Activated B cell treated with CpG ODN at 0.5 μM for 24 hours (primary cell): ENCODE results near the gene RAPGEF6. TPM values are rescaled to one million over a fixed set of nuclear protein-coding genes. Genes with fewer than 3 reads are reported as not detected.

Experiments used
- ATAC-seq: fragments of 200-7000 bp; cut with Tn5 transposase; one replicate; pipeline ENCODE4 v1.10.0; 2021; ENCODE audit warnings: low read depth, mild to moderate bottlenecking, moderate library complexity
- CTCF ChIA-PET: fragments of 350-600 bp; sonication (Branson Sonifier 250); formaldehyde crosslinking; loops from one replicate; lab custom pipeline; 2021; ENCODE audit warnings: antibody characterized with exemption; lab: Charles Lee
- POLR2A ChIA-PET: fragments of 350-600 bp; sonication (Branson Sonifier 250); formaldehyde crosslinking; loops from one replicate; lab custom pipeline; 2021; ENCODE audit warnings: antibody characterized with exemption; lab: Charles Lee
- DNase-seq: peaks from one replicate; pipeline ENCODE4 v3.0.0; 2022
- H3K27ac Mint-ChIP-seq: one replicate; pipeline ENCODE4 v1.8.0; 2020; ENCODE audit warnings: mixed read lengths
- H3K27me3 Mint-ChIP-seq: one replicate; pipeline ENCODE4 v1.8.0; 2021; ENCODE audit warnings: mixed read lengths
- H3K36me3 Mint-ChIP-seq: one replicate; pipeline ENCODE4 v1.8.0; 2021; ENCODE audit warnings: low read depth, mixed read lengths
- H3K4me1 Mint-ChIP-seq: one replicate; pipeline ENCODE4 v1.8.0; 2021; ENCODE audit warnings: mixed read lengths
- H3K4me3 Mint-ChIP-seq: one replicate; pipeline ENCODE4 v1.8.0; 2020; ENCODE audit warnings: mild to moderate bottlenecking, mixed read lengths
- H3K9me3 Mint-ChIP-seq: one replicate; pipeline ENCODE4 v1.8.0; 2020; ENCODE audit warnings: mixed read lengths
- CTCF ChIP-seq: fragments of 200-600 bp; IDR thresholded peaks from one replicate; pipeline ENCODE4 v1.8.0; 2022; ENCODE audit warnings: antibody characterized with exemption, mild to moderate bottlenecking
- intact Hi-C: fragments of 100-400 bp; cut with micrococcal nuclease; formaldehyde crosslinking; loops from one replicate; pipeline ENCODE4 v1.15.1; 2024
- total RNA-seq: library from RNA; stranded (reverse); gene quantifications from 2 replicates; pipeline ENCODE4 v1.2.3, GENCODE V29; 2022

Gene RAPGEF6
- 37.2 and 45.1 TPM in 2 replicates for total RNA-seq

GRCh38 chr5:131634996-131635683 is at the start of gene RAPGEF6:
Gene RAPGEF6 (minus strand): TSS chr5:131635229. CDS start chr5:131635030, 199 bp downstream.
- H3K4me3 Mint-ChIP-seq = peak within 1 kb of the TSS; percentile 90
- TF ChIP-seq CTCF = no peak
- peaks cover 42% of the 10 kb centered on the region for H3K4me1 Mint-ChIP-seq
- CTCF ChIA-PET = interaction anchor here (1.0 to 1.4 kb wide), 3 partner anchors 12 to 373 kb away, joined by 3 to 11 read pairs (median 3); no protein-coding TSS in a partner anchor
- H3K27ac Mint-ChIP-seq = peak within 1 kb of the TSS; percentile 99
- DNase-seq (peak; percentile 89), ATAC-seq (peak; percentile 87)
- POLR2A ChIA-PET = interaction anchor here (0.5 to 1.8 kb wide), 13 partner anchors 12 to 1329 kb away, joined by 3 to 46 read pairs (median 4); partner anchors contain the start of genes AFF4 and FNIP1
- intact Hi-C loops = loop anchor here (1.0 to 10.0 kb wide), 11 partner anchors 12 to 776 kb away; partner anchors contain the start of genes FNIP1, LYRM7 and SLC22A4
- peaks cover 15% of the 10 kb centered on the region for H3K36me3 Mint-ChIP-seq
- H3K27me3 Mint-ChIP-seq = no peaks in the 10 kb centered on the region
- H3K9me3 Mint-ChIP-seq = no peaks in the 10 kb centered on the region

GRCh38 chr5:131684595-131684994 is 49.6 kb upstream of the RAPGEF6 start:
- DNase-seq = no peak
- Mint-ChIP-seq H3K4me1 (peaks cover 19% of the 10 kb centered on the region), H3K9me3 (no peaks in the 10 kb centered on the region), H3K27me3 (no peaks in the 10 kb centered on the region), H3K36me3 (peaks cover 42% of the 10 kb centered on the region), H3K27ac (no peak overlapping the region), H3K4me3 (no peak overlapping the region)
- intact Hi-C loops = loop anchor here (5.0 kb wide), 2 partner anchors 37 to 97 kb away; no protein-coding TSS in a partner anchor
- no peak for ATAC-seq
- TF ChIP-seq CTCF = no peak
- CTCF ChIA-PET = interaction anchor here (2.3 kb wide), 1 partner anchor 95 kb away, joined by 6 read pairs; no protein-coding TSS in a partner anchor
- POLR2A ChIA-PET = no interaction called here

GRCh38 chr5:131684051-131684450 is 49.0 kb upstream of the RAPGEF6 start:
- Mint-ChIP-seq H3K36me3 (peaks cover 41% of the 10 kb centered on the region), H3K27me3 (no peaks in the 10 kb centered on the region), H3K4me1 (peaks cover 19% of the 10 kb centered on the region), H3K27ac (peak overlapping the region; percentile 89), H3K4me3 (no peak overlapping the region), H3K9me3 (no peaks in the 10 kb centered on the region)
- no peak for ATAC-seq
- ChIA-PET CTCF (interaction anchor here (1.0 kb wide), 1 partner anchor 94 kb away, joined by 4 read pairs; no protein-coding TSS in a partner anchor), POLR2A (interaction anchor here (0.7 kb wide), 1 partner anchor 324 kb away, joined by 5 read pairs; no protein-coding TSS in a partner anchor)
- no peak for DNase-seq
- TF ChIP-seq CTCF = no peak
- intact Hi-C loops = loop anchor here (5.0 kb wide), 2 partner anchors 37 to 97 kb away; no protein-coding TSS in a partner anchor

GRCh38 chr5:131682826-131683225 is 47.8 kb upstream of the RAPGEF6 start:
- peak overlapping the region; percentile 89 for H3K27ac Mint-ChIP-seq

More at GRCh38 chr5:131682826-131683225, 47.8 kb upstream of the RAPGEF6 start:
- POLR2A ChIA-PET = interaction anchor here (0.6 to 0.7 kb wide), 2 partner anchors 47 to 507 kb away, joined by 3 to 7 read pairs; no protein-coding TSS in a partner anchor
- DNase-seq (no peak), ATAC-seq (peak; percentile 47)
- H3K4me1 Mint-ChIP-seq = peaks cover 19% of the 10 kb centered on the region
- intact Hi-C loops = loop anchor here (5.0 kb wide), 2 partner anchors 36 to 96 kb away; no protein-coding TSS in a partner anchor
- H3K9me3 Mint-ChIP-seq = no peaks in the 10 kb centered on the region
- peak overlapping the region; percentile 61 for H3K4me3 Mint-ChIP-seq
- no peak for TF ChIP-seq CTCF
- CTCF ChIA-PET = interaction anchor here (0.9 kb wide), 1 partner anchor 13 kb away, joined by 3 read pairs; no protein-coding TSS in a partner anchor
- no peaks in the 10 kb centered on the region for H3K27me3 Mint-ChIP-seq
- H3K36me3 Mint-ChIP-seq = peaks cover 44% of the 10 kb centered on the region
